ENCODE data around the gene ANK3. TPM values are rescaled to one million over a fixed set of nuclear protein-coding genes. Genes with fewer than 3 reads are reported as not detected.
"Not testable (repeated sequence)": the region's sequence is repeated elsewhere in the genome, so short reads cannot be mapped to it uniquely, and the experiment has no call there.

ANK3 gene
- total RNA-seq, 4 donors from 2014 or later: 34.8 to 91.3 (median 56.7) TPM

GRCh38 chr10:60042262-60042661 is 347.4 kb downstream of the ANK3 start:
- intact Hi-C loops (cut with DNase I; ENCODE audit: low total_unique reads): no loop called here
- no peaks in the 10 kb centered on the region for H3K27me3 ChIP-seq
- no peaks in the 10 kb centered on the region for H3K9me3 ChIP-seq
- no peaks in the 10 kb centered on the region for H3K36me3 ChIP-seq
- no peaks in the 10 kb centered on the region for H3K4me1 ChIP-seq
- DNase-seq: no peak
- TF ChIP-seq CTCF (IDR thresholded peaks at IDR 0.05) (no peak), POLR2A (IDR thresholded peaks at IDR 0.05) (no peak)
- H3K4me3 ChIP-seq: no peak overlapping the region
- H3K27ac ChIP-seq: no peak overlapping the region

- H3K27ac ChIP-seq: no peak overlapping the region
- intact Hi-C loops (cut with DNase I; ENCODE audit: low total_unique reads): no loop called here
Observed at GRCh38 chr10:60041489-60042133, 348.1 kb downstream of the ANK3 start.

GRCh38 chr10:60040014-60040662 is 349.5 kb downstream of the ANK3 start:
- H3K27ac ChIP-seq: peak overlapping the region; percentile 26 to 40
- TF ChIP-seq CTCF (IDR thresholded peaks at IDR 0.05) (no peak), POLR2A (IDR thresholded peaks at IDR 0.05) (no peak)
- intact Hi-C loops (cut with DNase I; ENCODE audit: low total_unique reads): no loop called here
- H3K4me1 ChIP-seq: no peaks in the 10 kb centered on the region
- H3K9me3 ChIP-seq: no peaks in the 10 kb centered on the region
- DNase-seq: no peak
- H3K4me3 ChIP-seq: no peak overlapping the region
- no peaks in the 10 kb centered on the region for H3K27me3 ChIP-seq
- H3K36me3 ChIP-seq: no peaks in the 10 kb centered on the region

More at GRCh38 chr10:60041489-60042133, 348.1 kb downstream of the ANK3 start:
- TF ChIP-seq POLR2A (IDR thresholded peaks at IDR 0.05) (no peak), CTCF (IDR thresholded peaks at IDR 0.05) (no peak)
- Histone ChIP-seq H3K36me3 (no peaks in the 10 kb centered on the region), H3K4me3 (no peak overlapping the region), H3K27me3 (no peaks in the 10 kb centered on the region), H3K9me3 (no peaks in the 10 kb centered on the region), H3K4me1 (no peaks in the 10 kb centered on the region)
- no peak for DNase-seq

- no peaks in the 10 kb centered on the region for H3K9me3 ChIP-seq
- no peaks in the 10 kb centered on the region for H3K27me3 ChIP-seq
- H3K27ac ChIP-seq: no peak overlapping the region
- intact Hi-C loops (cut with DNase I; ENCODE audit: low total_unique reads): no loop called here
- no peak for TF ChIP-seq CTCF (IDR thresholded peaks at IDR 0.05)
- no peak overlapping the region for H3K4me3 ChIP-seq
- H3K4me1 ChIP-seq: no peaks in the 10 kb centered on the region
- no peaks in the 10 kb centered on the region for H3K36me3 ChIP-seq
- no peak for DNase-seq
Observed at GRCh38 chr10:60035984-60036383, 353.7 kb downstream of the ANK3 start.

GRCh38 chr10:60035375-60035774 is 354.3 kb downstream of the ANK3 start:
- H3K9me3 ChIP-seq; H3K4me1 ChIP-seq; intact Hi-C loops (cut with DNase I; ENCODE audit: low total_unique reads); H3K27me3 ChIP-seq; H3K4me3 ChIP-seq; H3K36me3 ChIP-seq; DNase-seq; H3K27ac ChIP-seq: not testable (repeated sequence)

All from uterus (tissue), 4 donors.